Right atrium auricular region (tissue), 2 donors: ENCODE measurements around the gene PTGES2. TPM values are rescaled to one million over a fixed set of nuclear protein-coding genes. Genes with fewer than 3 reads are reported as not detected.
A peak's percentile ranks its signal among the peaks of the same experiment; 100 is the strongest.

ENCODE experiments used
- DNase-seq: peaks from one replicate; pipeline ENCODE4 v3.0.0-alpha.2; 2019; ENCODE audit warnings: low spot score
- H3K27ac ChIP-seq, 2 donors: fragments of 200-600 bp; sonication (generic); 1 replicate in 1 of 2; 2 replicates in 1 of 2; pipeline ENCODE4 v1.5.1; 2016 to 2019
- H3K27me3 ChIP-seq, 2 donors: fragments of 200-600 bp; sonication (generic); one replicate each; pipeline versions ENCODE4 v1.5.1 to v1.6.0; 2017 to 2019
- H3K36me3 ChIP-seq: fragments of 200-600 bp; sonication (generic); one replicate; pipeline ENCODE4 v1.5.1; 2016
- H3K4me1 ChIP-seq, 2 donors: fragments of 200-600 bp; sonication (generic); one replicate each; pipeline versions ENCODE4 v1.5.1 to v1.6.0; 2017 to 2019
- H3K4me3 ChIP-seq, 2 donors: fragments of 200-600 bp; sonication (generic); 1 replicate in 1 of 2; 2 replicates in 1 of 2; pipeline ENCODE4 v1.5.1; 2017 to 2019; ENCODE audit warnings: mild to moderate bottlenecking in 1 of 2, moderate library complexity in 1 of 2
- H3K9me3 ChIP-seq, 2 donors: fragments of 200-600 bp; sonication (generic); one replicate each; pipeline ENCODE4 v1.5.1; 2019
- total RNA-seq, 2 donors: library from RNA; depleted of rRNA; stranded (reverse); fragments of >200 nt; gene quantifications; one replicate each; pipeline ENCODE4 v1.1.0, GENCODE V29; 2016
- TF ChIP-seq, protein P1 (sequence below), 2 donors: fragments of 200-600 bp; sonication (generic); IDR thresholded peaks; one replicate each; pipeline ENCODE4 v1.5.1; 2019; ENCODE audit warnings: antibody characterized with exemption in 2 of 2

The PTGES2 gene
- total RNA-seq, 2 donors from 2014 or later: 114 to 118 TPM

DNA sequence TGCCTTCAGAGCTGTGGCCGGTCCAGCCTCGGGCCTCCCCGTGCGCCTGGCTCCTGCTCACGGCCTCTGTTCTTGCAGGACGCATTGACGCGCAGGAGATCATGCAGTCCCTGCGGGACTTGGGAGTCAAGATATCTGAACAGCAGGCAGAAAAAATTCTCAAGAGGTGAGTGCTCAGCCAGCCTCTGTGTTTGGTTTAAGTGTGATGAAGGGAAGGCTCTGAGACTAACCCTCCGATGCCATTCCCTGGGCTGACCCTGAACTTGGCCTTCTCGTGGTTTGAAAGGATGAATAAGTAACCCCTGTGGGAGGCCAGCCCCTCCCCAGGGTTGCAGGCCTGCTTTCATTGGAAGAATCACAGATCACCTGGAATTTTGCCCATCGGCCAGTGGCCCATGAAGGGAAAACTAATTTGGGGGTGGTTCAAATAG lies 26.3 kb downstream of the PTGES2 start:
- Histone ChIP-seq H3K4me3 (no peak overlapping the region), H3K27ac (peak overlapping the region; percentile 86 to 89), H3K9me3 (no peaks in the 10 kb centered on the region), H3K36me3 (peaks cover 48% of the 10 kb centered on the region), H3K27me3 (no peaks in the 10 kb centered on the region), H3K4me1 (peaks cover 0 to 82% of the 10 kb centered on the region in 2 donors)
- TF ChIP-seq, protein P1, sequence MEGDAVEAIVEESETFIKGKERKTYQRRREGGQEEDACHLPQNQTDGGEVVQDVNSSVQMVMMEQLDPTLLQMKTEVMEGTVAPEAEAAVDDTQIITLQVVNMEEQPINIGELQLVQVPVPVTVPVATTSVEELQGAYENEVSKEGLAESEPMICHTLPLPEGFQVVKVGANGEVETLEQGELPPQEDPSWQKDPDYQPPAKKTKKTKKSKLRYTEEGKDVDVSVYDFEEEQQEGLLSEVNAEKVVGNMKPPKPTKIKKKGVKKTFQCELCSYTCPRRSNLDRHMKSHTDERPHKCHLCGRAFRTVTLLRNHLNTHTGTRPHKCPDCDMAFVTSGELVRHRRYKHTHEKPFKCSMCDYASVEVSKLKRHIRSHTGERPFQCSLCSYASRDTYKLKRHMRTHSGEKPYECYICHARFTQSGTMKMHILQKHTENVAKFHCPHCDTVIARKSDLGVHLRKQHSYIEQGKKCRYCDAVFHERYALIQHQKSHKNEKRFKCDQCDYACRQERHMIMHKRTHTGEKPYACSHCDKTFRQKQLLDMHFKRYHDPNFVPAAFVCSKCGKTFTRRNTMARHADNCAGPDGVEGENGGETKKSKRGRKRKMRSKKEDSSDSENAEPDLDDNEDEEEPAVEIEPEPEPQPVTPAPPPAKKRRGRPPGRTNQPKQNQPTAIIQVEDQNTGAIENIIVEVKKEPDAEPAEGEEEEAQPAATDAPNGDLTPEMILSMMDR (IDR thresholded peaks at IDR 0.05): no peak
- no peak for DNase-seq

DNA sequence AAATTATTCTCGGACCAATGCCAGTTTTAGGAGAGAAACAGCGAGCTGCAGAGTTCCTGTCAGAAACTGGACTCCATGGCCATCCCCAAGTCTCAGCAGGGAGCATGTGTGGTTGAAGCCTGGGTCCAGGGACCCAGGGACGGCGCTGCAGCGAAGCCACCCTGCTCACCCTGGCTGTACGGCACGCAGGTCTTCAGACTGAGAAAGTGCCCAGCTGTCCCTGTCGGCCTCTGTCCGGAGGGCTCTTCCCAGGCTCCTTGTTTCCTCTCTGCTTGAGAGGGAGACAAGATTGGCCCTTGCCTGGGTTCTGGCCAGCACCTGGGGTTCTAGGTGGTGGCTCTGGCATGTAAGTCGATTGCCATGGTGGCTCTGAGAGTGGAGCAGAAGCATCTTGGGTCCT lies 26.9 kb downstream of the PTGES2 start:
- H3K27me3 ChIP-seq: no peaks in the 10 kb centered on the region
- H3K4me3 ChIP-seq: peak overlapping the region in 1 of 2 donors; percentile 46
- H3K9me3 ChIP-seq: no peaks in the 10 kb centered on the region
- H3K4me1 ChIP-seq: peaks cover 0 to 85% of the 10 kb centered on the region in 2 donors
- no peak for DNase-seq
- H3K36me3 ChIP-seq: peaks cover 41% of the 10 kb centered on the region
- TF ChIP-seq, protein P1 (IDR thresholded peaks at IDR 0.05): no peak
- peak overlapping the region; percentile 86 to 89 for H3K27ac ChIP-seq

DNA sequence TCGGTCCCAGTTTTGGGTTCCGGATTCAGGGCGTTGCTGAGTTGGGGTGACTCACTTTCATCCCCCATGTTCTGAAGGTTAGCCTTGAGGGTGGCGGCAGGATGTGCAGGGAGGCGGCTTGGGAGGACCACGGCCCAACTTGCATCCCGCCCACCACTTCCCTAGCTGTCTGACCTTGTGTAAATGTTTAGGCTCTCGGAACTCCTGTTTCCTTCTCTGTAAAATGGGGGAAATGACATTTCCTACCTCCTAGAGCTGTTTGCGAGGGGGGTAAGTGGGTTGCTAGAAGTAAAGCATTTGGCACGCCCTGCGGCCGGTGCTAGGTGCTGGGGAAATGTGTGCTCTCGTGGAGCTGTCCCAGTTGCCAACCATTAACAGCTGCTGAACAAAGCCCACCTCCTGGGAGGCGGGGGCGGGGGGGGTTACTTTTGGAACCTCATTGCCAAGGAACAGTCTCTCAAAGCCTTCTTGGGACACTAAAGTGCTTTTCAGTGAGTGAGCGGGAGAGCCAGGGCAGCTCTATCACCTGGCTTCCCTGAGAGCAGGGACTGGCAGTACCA lies 27.5 kb downstream of the PTGES2 start:
- Histone ChIP-seq H3K36me3 (peaks cover 36% of the 10 kb centered on the region), H3K27me3 (no peaks in the 10 kb centered on the region), H3K9me3 (no peaks in the 10 kb centered on the region), H3K27ac (peak overlapping the region; percentile 86 to 89), H3K4me3 (peak overlapping the region; percentile 41 to 46), H3K4me1 (peaks cover 0 to 91% of the 10 kb centered on the region in 2 donors)
- TF ChIP-seq, protein P1 (IDR thresholded peaks at IDR 0.05): no peak
- DNase-seq: no peak

DNA sequence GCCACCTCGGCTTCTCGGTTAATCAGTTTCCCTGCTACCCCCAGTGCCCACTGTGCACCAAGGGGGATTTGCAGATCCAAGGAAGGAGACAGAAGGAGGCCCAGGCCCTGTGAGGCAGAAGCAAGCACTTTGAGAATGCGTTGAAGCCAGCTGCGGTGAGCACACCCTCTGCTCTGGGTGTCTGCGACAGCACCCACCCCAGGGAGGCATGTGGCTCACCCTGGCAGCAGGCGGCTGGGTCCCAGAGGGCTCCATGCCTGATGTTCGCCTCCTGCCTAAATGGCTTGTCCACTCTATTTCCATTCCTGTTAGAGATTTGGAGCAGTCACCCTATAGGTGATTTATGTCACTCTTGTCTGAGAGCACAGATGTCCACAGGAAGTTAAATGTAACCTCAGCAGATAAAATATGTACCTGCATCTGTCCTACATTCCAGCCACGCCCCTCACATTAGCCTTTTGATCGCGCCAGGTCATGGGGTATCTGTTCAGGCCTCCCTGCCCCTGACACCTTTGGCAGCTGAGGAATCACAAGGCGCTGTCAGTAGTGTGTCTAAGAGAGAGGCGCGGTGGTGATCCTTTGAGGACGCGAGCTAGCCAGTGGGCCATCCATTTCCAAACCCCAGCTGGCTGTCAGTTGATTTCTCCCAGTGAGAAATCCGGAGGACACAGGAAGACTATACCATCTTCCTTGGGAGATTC lies 28.1 kb downstream of the PTGES2 start:
- no peaks in the 10 kb centered on the region for H3K27me3 ChIP-seq
- peaks cover 34% of the 10 kb centered on the region for H3K36me3 ChIP-seq
- no peaks in the 10 kb centered on the region for H3K9me3 ChIP-seq
- TF ChIP-seq, protein P1 (IDR thresholded peaks at IDR 0.05): no peak
- peak overlapping the region; percentile 41 to 46 for H3K4me3 ChIP-seq
- H3K27ac ChIP-seq: peak overlapping the region; percentile 86 to 89
- peaks cover 0 to 95% of the 10 kb centered on the region in 2 donors for H3K4me1 ChIP-seq
- no peak for DNase-seq

DNA sequence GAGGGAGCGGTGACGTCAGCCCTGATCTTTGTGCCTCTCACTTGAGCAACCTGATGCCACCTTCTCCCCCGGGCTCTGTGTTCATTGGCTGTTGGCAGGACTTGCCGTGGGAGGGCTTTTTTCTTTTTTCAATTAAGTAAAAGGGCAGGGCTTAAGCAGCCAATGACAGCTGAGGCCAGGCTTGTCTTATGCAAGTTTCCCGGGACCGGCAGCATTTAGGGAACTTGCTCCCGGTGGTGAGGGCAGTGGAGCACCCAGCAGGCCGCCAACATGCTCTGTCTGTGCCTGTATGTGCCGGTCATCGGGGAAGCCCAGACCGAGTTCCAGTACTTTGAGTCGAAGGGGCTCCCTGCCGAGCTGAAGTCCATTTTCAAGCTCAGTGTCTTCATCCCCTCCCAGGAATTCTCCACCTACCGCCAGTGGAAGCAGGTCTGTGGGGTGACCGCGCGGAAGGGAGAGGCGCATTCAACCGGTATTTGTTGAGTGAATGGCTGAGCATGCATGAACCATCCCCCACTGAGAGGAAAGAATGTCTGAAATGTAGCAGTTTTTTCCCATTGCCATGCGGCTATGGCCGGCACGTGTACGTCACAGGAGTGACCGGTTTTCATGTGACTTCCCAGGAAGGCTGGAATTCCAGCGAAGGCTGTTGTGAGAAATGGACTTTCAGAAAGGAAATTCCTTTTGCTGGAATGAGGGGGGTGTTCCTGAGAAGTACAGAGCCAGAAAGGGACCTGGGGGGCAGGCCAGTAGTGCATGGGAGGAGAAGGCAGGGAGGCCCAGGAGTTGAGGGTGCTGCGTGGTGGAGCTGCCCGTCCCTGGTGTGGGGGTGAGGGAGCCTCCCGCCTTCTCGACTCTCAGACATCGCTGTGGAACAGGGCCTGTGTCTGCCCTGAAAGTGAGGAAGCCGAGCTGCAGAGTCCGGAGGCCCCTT lies 29.0 kb downstream of the PTGES2 start:
- peaks cover 26% of the 10 kb centered on the region for H3K36me3 ChIP-seq
- no peaks in the 10 kb centered on the region for H3K9me3 ChIP-seq
- peak; percentile 99 for DNase-seq
- no peaks in the 10 kb centered on the region for H3K27me3 ChIP-seq
- TF ChIP-seq, protein P1 (IDR thresholded peaks at IDR 0.05): no peak
- H3K4me3 ChIP-seq: peak overlapping the region; percentile 41 to 46
- H3K4me1 ChIP-seq: peaks cover 0 to 95% of the 10 kb centered on the region in 2 donors
- H3K27ac ChIP-seq: peak overlapping the region; percentile 86 to 89
